HG03342 (cell line): Measurements from ENCODE around the gene STARD10.

Experiments used
- ATAC-seq: cut with Tn5 transposase; IDR thresholded peaks from one replicate; pipeline ENCODE4 v1.9.1; 2021; ENCODE audit warnings: mild to moderate bottlenecking, moderate library complexity; ENCODE audit not compliant: unreplicated experiment

STARD10 gene

DNA sequence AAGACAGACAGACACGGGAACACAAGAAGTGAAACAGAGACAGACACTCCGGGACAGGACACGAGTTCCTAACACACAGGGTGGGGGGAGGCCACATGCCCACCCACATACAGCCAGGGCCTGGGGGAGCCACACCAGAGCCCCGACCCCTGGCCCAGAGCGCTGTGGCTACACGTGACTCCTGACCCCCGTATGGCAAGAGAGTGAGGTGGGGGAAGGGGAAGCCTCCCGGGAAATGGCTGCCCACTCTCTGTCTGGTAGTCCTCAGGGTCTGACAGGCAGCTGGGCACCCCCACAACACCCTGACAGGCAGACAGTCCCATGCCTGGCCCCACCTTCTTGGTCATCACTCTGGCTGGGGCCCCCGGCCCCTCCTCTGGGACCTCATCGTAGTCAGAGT, 81.0 kb downstream of the STARD10 start:
- no peak for ATAC-seq

DNA sequence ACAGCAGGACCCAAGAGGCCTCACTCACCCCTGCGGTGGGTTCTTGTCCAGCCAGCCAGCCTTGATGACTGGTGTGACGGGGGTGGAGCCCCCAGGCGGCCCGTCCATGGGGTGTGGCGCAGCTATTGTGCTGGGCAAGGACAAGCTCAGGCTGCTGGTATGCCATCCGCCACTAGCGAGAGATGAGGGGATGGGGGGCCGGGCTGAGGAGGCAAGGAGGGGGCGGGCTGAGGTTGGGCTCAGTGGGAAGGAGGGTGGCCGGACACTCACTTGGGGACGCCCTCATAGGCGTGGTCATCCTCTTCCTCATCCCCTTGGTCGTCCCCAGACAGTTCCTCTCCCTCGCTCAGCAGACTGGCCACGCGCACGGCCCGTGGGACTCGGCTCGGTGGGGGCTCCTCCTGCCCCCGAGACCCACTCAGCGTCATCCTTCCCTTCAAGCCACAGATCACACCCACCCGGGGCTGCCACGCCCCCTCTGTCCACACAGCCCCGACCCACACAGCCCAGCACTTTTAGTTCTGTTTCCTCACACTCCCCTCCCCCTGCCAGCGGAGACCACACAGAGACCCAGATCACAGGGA, 81.6 kb downstream of the STARD10 start:
- no peak for ATAC-seq

- no peak for ATAC-seq
Observed at GRCh38 chr11:72711141-72711540, 82.7 kb downstream of the STARD10 start.

DNA sequence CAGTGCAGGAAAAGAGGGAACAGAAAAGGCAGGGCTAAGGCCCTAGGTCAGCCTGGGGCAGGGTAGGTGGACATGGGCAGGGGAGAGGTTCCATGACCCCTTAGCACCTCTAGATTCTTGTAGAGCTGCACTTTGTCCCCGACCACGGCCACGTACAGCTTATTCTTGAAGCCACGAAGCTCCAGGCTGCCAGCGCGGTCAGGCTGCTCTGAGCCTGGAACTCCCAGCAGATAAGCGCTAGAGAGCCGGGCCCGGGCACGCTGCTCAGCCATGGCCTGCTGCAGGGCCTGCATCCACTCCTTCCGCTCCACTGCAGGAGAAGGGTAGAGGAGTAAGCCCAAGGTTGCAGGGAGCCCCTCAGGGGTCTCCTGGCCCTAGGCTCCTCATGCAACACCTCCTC, 83.6 kb downstream of the STARD10 start:
- ATAC-seq: no peak

GRCh38 chr11:72709478-72710238, 84.2 kb downstream of the STARD10 start:
- ATAC-seq: no peak

GRCh38 chr11:72707032-72707431, 86.8 kb downstream of the STARD10 start:
- ATAC-seq: no peak

GRCh38 chr11:72706579-72706978, 87.3 kb downstream of the STARD10 start:
- ATAC-seq: no peak

- ATAC-seq: no peak
Observed at GRCh38 chr11:72705442-72706365, 88.1 kb downstream of the STARD10 start.

DNA sequence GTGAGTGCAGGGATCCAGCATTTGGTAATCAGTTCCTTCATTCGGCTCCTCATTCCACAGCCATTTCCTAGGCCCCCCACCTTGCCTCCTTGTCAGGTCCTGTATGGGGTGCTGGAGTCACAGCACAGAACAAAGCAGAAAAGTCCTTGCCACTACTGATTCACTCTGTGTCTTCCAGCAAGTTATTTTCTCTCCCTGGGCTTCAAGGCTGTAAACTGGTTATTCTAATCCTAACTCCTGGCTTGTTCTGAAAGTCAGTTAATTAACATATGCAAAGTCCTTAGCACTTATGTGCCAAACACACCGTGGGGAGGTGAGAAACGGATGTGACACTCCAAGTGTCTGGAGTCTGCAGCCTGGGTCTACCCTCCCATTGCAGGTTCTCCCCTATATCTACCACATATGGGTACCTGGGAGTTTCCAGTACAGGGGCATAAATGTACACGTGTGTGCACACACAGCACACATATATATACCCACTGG, 89.0 kb downstream of the STARD10 start:
- ATAC-seq: no peak
